Adipocyte (in vitro differentiated cells): ENCODE data around the gene NUAK2.

ENCODE experiments used
- DNase-seq: peaks from one replicate; pipeline ENCODE4 v3.0.0-alpha.2; 2015; ENCODE audit warnings: low read depth
- H3K27me3 ChIP-seq: replicated peaks from 2 replicates; pipeline ENCODE4 v1.7.0; 2013; ENCODE audit warnings: mild to moderate bottlenecking, low read length, moderate library complexity; ENCODE audit not compliant: control insufficient read depth, insufficient read depth
- H3K36me3 ChIP-seq: 2 replicates; pipeline ENCODE4 v1.7.0; 2013; ENCODE audit warnings: low read length, mild to moderate bottlenecking, moderate library complexity; ENCODE audit not compliant: control insufficient read depth, insufficient read depth, severe bottlenecking
- H3K4me1 ChIP-seq: 2 replicates; pipeline ENCODE4 v1.7.0; 2013; ENCODE audit warnings: mild to moderate bottlenecking, low read length, moderate library complexity; ENCODE audit not compliant: control insufficient read depth, insufficient read depth
- H3K4me3 ChIP-seq: 2 replicates; pipeline ENCODE4 v1.7.0; 2013; ENCODE audit warnings: mild to moderate bottlenecking, low read length, moderate library complexity
- H3K9ac ChIP-seq: 2 replicates; pipeline ENCODE4 v1.7.0; 2013; ENCODE audit warnings: mild to moderate bottlenecking, low read length, moderate library complexity
- H3K9me3 ChIP-seq: 2 replicates; pipeline ENCODE4 v1.7.0; 2013; ENCODE audit warnings: mild to moderate bottlenecking, low read length, moderate library complexity; ENCODE audit not compliant: control insufficient read depth

Gene NUAK2

DNA sequence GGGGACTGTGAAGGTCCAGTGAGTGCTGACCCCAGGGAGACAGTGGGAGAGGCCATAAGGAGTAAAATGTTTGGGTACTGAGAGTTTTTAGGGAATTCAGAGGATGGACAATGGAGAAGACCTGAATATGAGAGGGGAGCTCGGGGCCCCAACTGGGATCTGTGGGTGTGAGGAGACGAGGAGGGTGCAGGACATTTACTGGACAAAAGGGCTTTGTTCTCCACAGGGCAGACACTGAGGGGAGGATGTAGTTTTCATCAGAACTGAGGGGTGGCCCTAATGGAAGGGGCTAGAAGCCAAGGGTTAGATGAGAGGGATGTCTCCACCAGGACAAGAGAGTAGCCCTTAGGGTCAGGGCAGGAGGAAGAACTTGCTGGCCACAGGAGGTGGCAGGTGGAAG, 63.8 kb downstream of the NUAK2 start:
- Histone ChIP-seq H3K4me1 (peaks cover 26% of the 10 kb centered on the region), H3K9ac (peak overlapping the region; percentile 2), H3K9me3 (no peaks in the 10 kb centered on the region), H3K36me3 (no peaks in the 10 kb centered on the region), H3K4me3 (no peak overlapping the region), H3K27me3 (no peaks in the 10 kb centered on the region)
- no peak for DNase-seq

DNA sequence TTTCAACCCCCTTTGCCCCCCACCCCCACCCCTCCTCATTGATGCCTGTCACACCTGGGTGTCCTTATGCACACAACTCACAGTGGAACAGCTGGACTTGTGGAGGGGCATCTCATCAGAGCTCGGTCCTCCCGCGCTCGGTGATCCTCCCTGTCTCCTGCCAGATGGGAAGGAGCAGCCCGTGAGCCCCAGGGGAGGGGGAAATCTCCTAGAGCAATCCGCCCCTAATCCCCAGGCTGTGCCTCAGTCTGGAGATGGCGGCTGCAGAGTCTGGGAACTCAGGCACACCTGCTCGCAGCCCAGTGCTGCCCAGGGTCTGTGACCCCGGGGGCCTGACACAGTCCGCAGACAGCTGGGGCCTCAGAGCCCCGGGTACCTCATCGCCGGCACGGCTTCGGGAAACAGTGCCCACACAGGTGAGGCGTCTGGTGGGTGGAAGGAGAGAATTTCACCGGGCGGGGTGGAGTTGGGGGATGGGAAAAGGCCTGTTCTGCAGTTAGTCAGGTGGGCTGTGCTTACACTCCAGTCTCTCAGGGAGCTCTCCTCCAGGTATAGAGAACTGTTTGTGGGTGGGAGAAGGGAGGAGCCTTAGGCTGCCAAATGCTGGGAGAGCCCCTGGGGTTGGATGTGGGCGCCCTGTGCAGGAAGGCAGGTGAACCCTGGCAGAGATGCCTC, 64.5 kb downstream of the NUAK2 start:
- Histone ChIP-seq H3K4me1 (peaks cover 20% of the 10 kb centered on the region), H3K9ac (no peak overlapping the region), H3K27me3 (no peaks in the 10 kb centered on the region), H3K9me3 (no peaks in the 10 kb centered on the region), H3K36me3 (no peaks in the 10 kb centered on the region), H3K4me3 (no peak overlapping the region)
- no peak for DNase-seq

DNA sequence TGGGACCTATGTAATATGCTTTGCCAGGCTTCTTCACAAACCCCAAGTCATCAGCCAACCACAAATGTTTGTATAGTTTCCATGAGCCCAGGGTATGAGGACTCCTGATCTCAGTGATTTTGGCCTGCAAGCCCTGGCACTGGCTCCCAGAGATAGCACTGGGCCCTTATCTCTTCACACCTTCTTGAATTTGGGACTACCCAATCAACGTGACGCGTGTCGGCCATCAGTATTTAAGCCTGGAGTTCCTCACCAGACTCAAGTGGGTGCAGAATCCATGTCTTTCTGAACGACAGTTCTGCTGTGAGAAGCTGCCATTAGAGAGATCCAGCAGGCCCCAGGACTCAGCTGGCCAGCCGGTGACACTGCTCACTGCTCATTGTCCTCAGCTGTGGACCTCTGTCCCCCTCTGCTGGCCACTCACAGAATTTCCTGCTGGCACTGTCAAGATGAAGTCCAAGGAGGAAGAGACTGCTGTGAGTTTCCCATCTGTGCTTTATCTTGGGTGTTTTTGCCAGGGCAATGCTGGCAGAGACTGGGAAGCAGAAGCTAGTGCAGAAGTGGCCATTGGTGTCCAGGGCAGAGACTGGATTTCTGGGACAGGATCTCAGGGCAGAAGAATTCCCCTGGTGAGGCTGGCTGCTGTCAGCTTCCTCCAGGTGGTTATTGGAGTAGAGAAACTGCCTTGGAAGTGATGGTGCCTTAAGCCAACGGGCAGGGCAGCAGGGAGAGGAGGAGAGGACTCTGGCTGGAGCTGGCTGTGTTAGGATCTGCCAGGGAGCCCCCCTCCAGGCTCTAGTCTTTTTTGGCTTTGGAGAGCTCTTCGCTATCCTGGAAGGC, 65.4 kb downstream of the NUAK2 start:
- peak overlapping the region; percentile 45 for H3K9ac ChIP-seq
- peak; percentile 92 for DNase-seq
- no peaks in the 10 kb centered on the region for H3K27me3 ChIP-seq
- no peaks in the 10 kb centered on the region for H3K9me3 ChIP-seq
- H3K4me1 ChIP-seq = peaks cover 15% of the 10 kb centered on the region
- H3K4me3 ChIP-seq = no peak overlapping the region
- no peaks in the 10 kb centered on the region for H3K36me3 ChIP-seq
